GM12878 (cell line): ENCODE data around the gene USP10. TPM values are rescaled to one million over a fixed set of nuclear protein-coding genes. Genes with fewer than 3 reads are reported as not detected.

Experiments used
- ATAC-seq: fragments of 200-7000 bp; cut with Tn5 transposase; 3 replicates; pipeline ENCODE4 v1.9.1; 2020; ENCODE audit warnings: mild to moderate bottlenecking, moderate library complexity
- BruUV-seq: library from RNA; stranded (reverse); fragments of 400-500 nt; replicated peaks from 2 replicates; lab custom pipeline; 2021; lab: Mats Ljungman, UMichigan
- CTCF ChIA-PET: fragments of 300-600 bp; sonication (Branson Sonifier 250); formaldehyde crosslinking; extraction: SDS; loops from one replicate; lab custom pipeline; 2021; ENCODE audit warnings: inconsistent platforms; lab: Yijun Ruan, JAX
- POLR2A ChIA-PET: fragments of 350-600 bp; formaldehyde crosslinking; extraction: SDS; loops from one replicate; lab custom pipeline; 2021; ENCODE audit warnings: inconsistent platforms; lab: Charles Lee
- RAD21 ChIA-PET: fragments of 300-600 bp; sonication (Branson Sonifier 250); formaldehyde crosslinking; loops from one replicate; lab custom pipeline; 2023; ENCODE audit warnings: antibody characterized with exemption; ENCODE audit not compliant: unreplicated experiment; lab: Charles Lee
- SMC1A ChIA-PET: fragments of 300-600 bp; sonication (Branson Sonifier 250); formaldehyde crosslinking; loops from one replicate; lab custom pipeline; 2023; ENCODE audit not compliant: unreplicated experiment, uncharacterized antibody; lab: Charles Lee
- DNase-seq: peaks from one replicate; pipeline ENCODE4 v3.0.0-alpha.2; 2011; ENCODE audit warnings: low read depth, low spot score
- FAIRE-seq: peaks from 3 replicates; lab custom pipeline; 2011; peaks lifted over from hg19 to GRCh38; lab: Jason Lieb, UNC
- H2AFZ ChIP-seq: 2 replicates; pipeline ENCODE4 v1.6.0; 2011; ENCODE audit warnings: low read depth, low read length, control low read depth; ENCODE audit not compliant: control insufficient read depth
- H3K27ac ChIP-seq: 2 replicates; pipeline ENCODE4 v1.5.1; 2011; ENCODE audit warnings: control low read depth; ENCODE audit not compliant: control insufficient read depth, insufficient read depth
- H3K27me3 ChIP-seq, 2 experiments: replicated peaks in 1 of 2; 2 replicates each; pipeline versions ENCODE4 v1.6.0 to v1.6.1; 2011; ENCODE audit warnings: low read length in 1 of 2; ENCODE audit not compliant: control insufficient read depth in 2 of 2, insufficient read depth in 2 of 2
- H3K36me3 ChIP-seq, 2 experiments: 2 replicates each; pipeline ENCODE4 v1.5.1; 2011; ENCODE audit warnings: low read length in 1 of 2; ENCODE audit not compliant: control insufficient read depth in 2 of 2, insufficient read depth in 2 of 2
- H3K4me1 ChIP-seq: 2 replicates; pipeline ENCODE4 v1.6.1; 2011; ENCODE audit warnings: mild to moderate bottlenecking, low read length, moderate library complexity, mixed read lengths; ENCODE audit not compliant: control insufficient read depth, insufficient read depth
- H3K4me2 ChIP-seq: 2 replicates; pipeline ENCODE4 v1.6.0; 2011; ENCODE audit warnings: control low read depth; ENCODE audit not compliant: control insufficient read depth, insufficient read depth
- H3K4me3 ChIP-seq: fragments of 200-600 bp; sonication (generic); 2 replicates; pipeline ENCODE4 v1.5.1; 2016
- H3K79me2 ChIP-seq: 2 replicates; pipeline ENCODE4 v1.6.0; 2011; ENCODE audit warnings: low read length; ENCODE audit not compliant: control insufficient read depth, insufficient read depth
- H3K9ac ChIP-seq: 2 replicates; pipeline ENCODE4 v1.8.0; 2011; ENCODE audit warnings: low read length, control low read depth, mixed read lengths; ENCODE audit not compliant: control insufficient read depth, insufficient read depth
- H3K9me3 ChIP-seq: replicated peaks from 3 replicates; pipeline ENCODE4 v1.5.1; 2011; ENCODE audit warnings: mild to moderate bottlenecking, low read length; ENCODE audit not compliant: control insufficient read depth, insufficient read depth
- H4K20me1 ChIP-seq: 2 replicates; pipeline ENCODE4 v1.6.0; 2011; ENCODE audit not compliant: control insufficient read depth, insufficient read depth
- CEBPB ChIP-seq, 2 experiments: fragments of 150-350 bp in 1 of 2; IDR thresholded peaks; 2 replicates each; pipeline ENCODE4 v1.6.1; 2012 to 2014; ENCODE audit warnings: low read depth in 2 of 2, low read length in 2 of 2, borderline replicate concordance in 1 of 2, inconsistent platforms in 1 of 2
- EP300 ChIP-seq, 2 experiments: fragments of 150-350 bp in 1 of 2; IDR thresholded peaks; 2 replicates each; pipeline ENCODE4 v1.6.1; 2011 to 2012; ENCODE audit warnings: low read depth in 2 of 2, low read length in 2 of 2, borderline replicate concordance in 1 of 2, improper control_type of control experiment in 1 of 2, inconsistent platforms in 1 of 2; ENCODE audit not compliant: control insufficient read depth in 1 of 2
- ETV6 ChIP-seq, 2 experiments: fragments of 450-650 bp in 1 of 2; IDR thresholded peaks in 1 of 2; conservative IDR thresholded peaks in 1 of 2; 2 replicates each; pipeline ENCODE4 v1.6.1; 2014; ENCODE audit warnings: antibody characterized with exemption in 1 of 2, borderline replicate concordance in 1 of 2, low read depth in 1 of 2, mild to moderate bottlenecking in 1 of 2, moderate library complexity in 1 of 2
- HDAC2 ChIP-seq: fragments of 200-600 bp; sonication (generic); IDR thresholded peaks from 2 replicates; pipeline ENCODE4 v1.6.1; 2017
- IRF4 ChIP-seq: IDR thresholded peaks from 2 replicates; pipeline ENCODE4 v1.6.1; 2011; ENCODE audit warnings: low read depth, low read length
- KLF5 ChIP-seq: fragments of 450-650 bp; IDR thresholded peaks from 2 replicates; pipeline ENCODE4 v1.6.1; 2014; ENCODE audit warnings: mild to moderate bottlenecking; ENCODE audit not compliant: partially characterized antibody
- MXI1 ChIP-seq: fragments of 150-350 bp; IDR thresholded peaks from 2 replicates; pipeline ENCODE4 v1.6.1; 2011; ENCODE audit warnings: low read depth, mild to moderate bottlenecking, inconsistent platforms, low read length, improper control_type of control experiment
- POLR2AphosphoS5 ChIP-seq: IDR thresholded peaks from 2 replicates; pipeline ENCODE4 v1.6.1; 2011; ENCODE audit warnings: mild to moderate bottlenecking, low read length, inconsistent platforms
- RELA ChIP-seq: fragments of 450-650 bp; IDR thresholded peaks from 2 replicates; pipeline ENCODE4 v1.8.0; 2014; ENCODE audit warnings: borderline replicate concordance; ENCODE audit not compliant: partially characterized antibody
- RELB ChIP-seq: fragments of 450-650 bp; IDR thresholded peaks from 2 replicates; pipeline ENCODE4 v1.6.1; 2017; ENCODE audit warnings: low read depth, mild to moderate bottlenecking, moderate library complexity
- SPI1 ChIP-seq: IDR thresholded peaks from 2 replicates; pipeline ENCODE4 v1.6.1; 2011; ENCODE audit warnings: low read depth, mild to moderate bottlenecking, low read length, moderate library complexity, borderline replicate concordance; ENCODE audit not compliant: insufficient read depth
- SREBF2 ChIP-seq: IDR thresholded peaks from 2 replicates; pipeline ENCODE4 v1.6.1; 2012; ENCODE audit warnings: mild to moderate bottlenecking, low read length
- TCF12 ChIP-seq: IDR thresholded peaks from 2 replicates; pipeline ENCODE4 v1.6.1; 2011; ENCODE audit warnings: low read depth, mild to moderate bottlenecking, low read length
- ZNF207 ChIP-seq: fragments of 450-650 bp; IDR thresholded peaks from 2 replicates; pipeline ENCODE4 v1.6.1; 2014; ENCODE audit warnings: antibody characterized with exemption, mild to moderate bottlenecking, borderline replicate concordance
- ZNF622 ChIP-seq: fragments of 450-650 bp; IDR thresholded peaks from 2 replicates; pipeline ENCODE4 v1.6.1; 2017; ENCODE audit warnings: mild to moderate bottlenecking, inconsistent platforms
- ZNF687 ChIP-seq: fragments of 450-650 bp; IDR thresholded peaks from 2 replicates; pipeline ENCODE4 v1.6.1; 2017; ENCODE audit warnings: mild to moderate bottlenecking, moderate library complexity
- ZSCAN29 ChIP-seq: fragments of 450-650 bp; IDR thresholded peaks from 2 replicates; pipeline ENCODE4 v1.6.1; 2017; ENCODE audit warnings: mild to moderate bottlenecking, moderate library complexity
- ZZZ3 ChIP-seq: IDR thresholded peaks from 2 replicates; pipeline ENCODE4 v1.6.1; 2011; ENCODE audit warnings: low read depth; ENCODE audit not compliant: control insufficient read depth, insufficient read length
- WGBS: methylation state at CpG from one replicate; pipeline ENCODE4 v1.1.6; 2016; ENCODE audit warnings: low lambda C conversion rate; ENCODE audit not compliant: insufficient replicate concordance, insufficient coverage; ENCODE audit errors: missing lambda C conversion rate; 5-methylcytosine and 5-hydroxymethylcytosine counted together
- in situ Hi-C: fragments of 300-500 bp; cut with MboI; formaldehyde crosslinking; loops from 9 replicates; pipeline ENCODE4 v1.14.3; 2018; ENCODE audit warnings: mixed read lengths
- intact Hi-C: fragments of 100-400 bp; cut with micrococcal nuclease; formaldehyde crosslinking; loops from one replicate; pipeline ENCODE4 v1.14.2; 2022; ENCODE audit not compliant: unreplicated experiment
- polyA plus RNA-seq, 11 experiments: library from polyadenylated mRNA; depleted of rRNA in 4 of 11; unstranded in 6 of 11; stranded (reverse) in 5 of 11; fragments of >200 nt; fragmentation: Nextera tagmentation in 4 of 11; fragmentation: Illumina TruSeq in 1 of 11; extraction: Ambion mirVana in 4 of 11; extraction: Trizol in 1 of 11; gene quantifications; 1 replicate in 1 of 11; 2 replicates in 10 of 11; pipeline versions ENCODE4 v1.2.1 to v1.2.3, GENCODE V29; 2011 to 2016; ENCODE audit warnings: inconsistent platforms in 2 of 11, missing spikeins in 2 of 11, low read depth in 1 of 11
- total RNA-seq, 4 experiments: library from RNA; depleted of rRNA in 3 of 4; stranded (reverse); fragments of >200 nt in 3 of 4; fragmentation: Illumina TruSeq in 1 of 4; extraction: Trizol in 1 of 4; gene quantifications; 2 replicates each; pipeline versions ENCODE4 v1.2.1 to v1.2.3, GENCODE V29; 2013 to 2021
- TF ChIP-seq, protein P1 (sequence below): fragments of 450-650 bp; IDR thresholded peaks from 2 replicates; pipeline ENCODE4 v1.6.1; 2016; ENCODE audit warnings: mild to moderate bottlenecking

USP10 gene
- total and polyA plus RNA-seq, 10 of the 15 experiments (the other 5 are each of a cell fraction or from before 2014, with no cell fraction given), result 46.1 to 160 (median 105) TPM

GRCh38 chr16:84654238-84654637, 45.6 kb upstream of the USP10 start:
- POLR2A ChIA-PET, result interaction anchor here (1.1 kb wide), 1 partner anchor 69 kb away, joined by 4 read pairs; no protein-coding TSS in a partner anchor
- RAD21 ChIA-PET, result interaction anchor here (0.7 kb wide), 2 partner anchors 66 to 85 kb away, joined by 3 to 4 read pairs; no protein-coding TSS in a partner anchor
- CTCF ChIA-PET, result interaction anchor here (1.3 to 1.6 kb wide), 3 partner anchors 18 to 99 kb away, joined by 3 to 4 read pairs (median 4); no protein-coding TSS in a partner anchor
- peaks cover 14 to 25% of the 10 kb centered on the region in 2 experiments for H3K36me3 ChIP-seq
- no TSS peak for BruUV-seq
- intact Hi-C loops, result no loop called here
- WGBS, result 94% methylated on average over 3 of the region's 3 CpGs
- DNase-seq, result no peak
- FAIRE-seq, result no peak
- SMC1A ChIA-PET, result interaction anchor here (1.1 to 1.7 kb wide), 2 partner anchors 8 to 75 kb away, joined by 4 to 7 read pairs; no protein-coding TSS in a partner anchor
- H3K4me3 ChIP-seq, result no peak overlapping the region
- peaks cover 7% of the 10 kb centered on the region for H3K4me1 ChIP-seq
- no peak overlapping the region for H2AFZ ChIP-seq
- no peak overlapping the region for H3K9ac ChIP-seq
- ATAC-seq, result no peak
- no peak overlapping the region for H3K27ac ChIP-seq
- no peak overlapping the region for H3K4me2 ChIP-seq
- H3K9me3 ChIP-seq, result no peaks in the 10 kb centered on the region
- H4K20me1 ChIP-seq, result no peaks in the 10 kb centered on the region
- H3K79me2 ChIP-seq, result peaks cover 13% of the 10 kb centered on the region
- H3K27me3 ChIP-seq, result no peaks in the 10 kb centered on the region
- in situ Hi-C loops, result no loop called here
- no peak for TF ChIP-seq KLF5
- no peak for TF ChIP-seq HDAC2
- TF ChIP-seq SPI1, result no peak
- no peak for TF ChIP-seq MXI1
- TF ChIP-seq ZSCAN29, result no peak
- no peak for TF ChIP-seq ZZZ3
- TF ChIP-seq TCF12, result no peak
- no peak for TF ChIP-seq POLR2AphosphoS5
- TF ChIP-seq ZNF622, result no peak
- TF ChIP-seq RELB, result no peak
- no peak for TF ChIP-seq SREBF2
- no peak for TF ChIP-seq EP300 (IDR thresholded peaks at IDR 0.05; ENCODE audit: borderline replicate concordance in 1 of 2, control insufficient read depth in 1 of 2, low read depth in 2 of 2, low read length in 2 of 2)
- TF ChIP-seq RELA, result no peak
- no peak for TF ChIP-seq ETV6 (conservative IDR thresholded peaks at IDR 0.05 in 1 of 2, IDR thresholded peaks at IDR 0.05 in 1 of 2; ENCODE audit: borderline replicate concordance in 1 of 2, low read depth in 1 of 2)
- TF ChIP-seq, protein P1, sequence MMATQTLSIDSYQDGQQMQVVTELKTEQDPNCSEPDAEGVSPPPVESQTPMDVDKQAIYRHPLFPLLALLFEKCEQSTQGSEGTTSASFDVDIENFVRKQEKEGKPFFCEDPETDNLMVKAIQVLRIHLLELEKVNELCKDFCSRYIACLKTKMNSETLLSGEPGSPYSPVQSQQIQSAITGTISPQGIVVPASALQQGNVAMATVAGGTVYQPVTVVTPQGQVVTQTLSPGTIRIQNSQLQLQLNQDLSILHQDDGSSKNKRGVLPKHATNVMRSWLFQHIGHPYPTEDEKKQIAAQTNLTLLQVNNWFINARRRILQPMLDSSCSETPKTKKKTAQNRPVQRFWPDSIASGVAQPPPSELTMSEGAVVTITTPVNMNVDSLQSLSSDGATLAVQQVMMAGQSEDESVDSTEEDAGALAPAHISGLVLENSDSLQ, result no peak
- TF ChIP-seq ZNF687, result no peak
- TF ChIP-seq IRF4, result no peak
- no peak for TF ChIP-seq CEBPB (IDR thresholded peaks at IDR 0.05; ENCODE audit: borderline replicate concordance in 1 of 2, low read depth in 2 of 2, low read length in 2 of 2)
- no peak for TF ChIP-seq ZNF207
